ENCODE measurements around the gene ATP10A.

The ATP10A gene

GRCh38 chr15:25740383-25741255, 122.5 kb downstream of the ATP10A start:
- TF ChIP-seq CTCF (IDR thresholded peaks at IDR 0.05; ENCODE audit: borderline replicate concordance, insufficient read depth, low read depth, low read length) = no peak
- no peak overlapping the region for H3K4me3 ChIP-seq (ENCODE audit: low read depth, low read length)

- no peak overlapping the region for H3K4me3 ChIP-seq (ENCODE audit: low read depth, low read length)
- peak; percentile 7; the same call in 1 of the 2 replicates for TF ChIP-seq CTCF (IDR thresholded peaks at IDR 0.05; ENCODE audit: borderline replicate concordance, insufficient read depth, low read depth, low read length)
Observed at GRCh38 chr15:25739687-25740121, 123.4 kb downstream of the ATP10A start.

- no peak overlapping the region for H3K4me3 ChIP-seq (ENCODE audit: low read depth, low read length)
- no peak for TF ChIP-seq CTCF (IDR thresholded peaks at IDR 0.05; ENCODE audit: borderline replicate concordance, insufficient read depth, low read depth, low read length)
Observed at GRCh38 chr15:25738171-25738965, 124.8 kb downstream of the ATP10A start.

GRCh38 chr15:25737218-25737643, 125.9 kb downstream of the ATP10A start:
- no peak for TF ChIP-seq CTCF (IDR thresholded peaks at IDR 0.05; ENCODE audit: borderline replicate concordance, insufficient read depth, low read depth, low read length)
- no peak overlapping the region for H3K4me3 ChIP-seq (ENCODE audit: low read depth, low read length)

- TF ChIP-seq CTCF (IDR thresholded peaks at IDR 0.05; ENCODE audit: borderline replicate concordance, insufficient read depth, low read depth, low read length) = no peak
- H3K4me3 ChIP-seq (ENCODE audit: low read depth, low read length) = no peak overlapping the region
Observed at GRCh38 chr15:25736461-25736860, 126.7 kb downstream of the ATP10A start.

GRCh38 chr15:25735550-25736384, 127.4 kb downstream of the ATP10A start:
- no peak for TF ChIP-seq CTCF (IDR thresholded peaks at IDR 0.05; ENCODE audit: borderline replicate concordance, insufficient read depth, low read depth, low read length)
- no peak overlapping the region for H3K4me3 ChIP-seq (ENCODE audit: low read depth, low read length)

Data from GM12875 (cell line).